ENCODE measurements around the gene CD8B. TPM values are rescaled to one million over a fixed set of nuclear protein-coding genes. Genes with fewer than 3 reads are reported as not detected.

Gene CD8B
- total and polyA plus RNA-seq, 2 donors (not counting 1 experiment from before 2014, with no cell fraction given), result not detected

GRCh38 chr2:86774862-86775261 lies 86.8 kb downstream of the CD8B start:
- Histone ChIP-seq H3K36me3 (ENCODE audit: control insufficient read depth, insufficient read depth, low read length) (no peaks in the 10 kb centered on the region), H3K27ac (ENCODE audit: insufficient read depth, low read length) (no peak overlapping the region)

GRCh38 chr2:86772611-86773010 lies 89.1 kb downstream of the CD8B start:
- no peaks in the 10 kb centered on the region for H4K20me1 ChIP-seq (ENCODE audit: control insufficient read depth, extremely low read depth, insufficient read depth, low read length)

More at GRCh38 chr2:86774862-86775261, 86.8 kb downstream of the CD8B start:
- Histone ChIP-seq H3K4me1 (ENCODE audit: control insufficient read depth, extremely low read depth, insufficient read depth, low read length) (no peaks in the 10 kb centered on the region), H3K4me2 (ENCODE audit: extremely low read depth, insufficient read depth, low read length) (no peak overlapping the region), H3K4me3 (replicated peaks in 1 of 4; ENCODE audit: control extremely low read depth in 1 of 4, insufficient read depth in 1 of 4, low read depth in 3 of 4, low read length in 4 of 4) (no peak overlapping the region), H3K79me2 (ENCODE audit: control insufficient read depth, insufficient read depth, low read length) (no peaks in the 10 kb centered on the region), H4K20me1 (ENCODE audit: control insufficient read depth, extremely low read depth, insufficient read depth, low read length) (no peaks in the 10 kb centered on the region), H3K27me3 (ENCODE audit: control insufficient read depth, insufficient read depth, low read length) (no peaks in the 10 kb centered on the region), H2AFZ (ENCODE audit: low read length) (no peak overlapping the region), H3K9ac (ENCODE audit: insufficient read depth, low read length) (no peak overlapping the region), H3K9me3 (ENCODE audit: control insufficient read depth, insufficient read depth, low read depth, low read length) (no peaks in the 10 kb centered on the region)
- no peak for DNase-seq (ENCODE audit: low read depth in 2 of 2)
- TF ChIP-seq EZH2 (IDR thresholded peaks at IDR 0.05; ENCODE audit: low read length, missing control alignments) (no peak), CTCF (conservative IDR thresholded peaks at IDR 0.05 in 1 of 2, IDR thresholded peaks at IDR 0.05 in 1 of 2; ENCODE audit: low read depth in 1 of 2, low read length in 2 of 2) (no peak)

GRCh38 chr2:86770816-86771301 lies 90.8 kb downstream of the CD8B start:
- no peaks in the 10 kb centered on the region for H3K79me2 ChIP-seq (ENCODE audit: control insufficient read depth, insufficient read depth, low read length)
- H3K4me2 ChIP-seq (ENCODE audit: extremely low read depth, insufficient read depth, low read length), result no peak overlapping the region
- no peak overlapping the region for H3K9ac ChIP-seq (ENCODE audit: insufficient read depth, low read length)
- no peaks in the 10 kb centered on the region for H3K36me3 ChIP-seq (ENCODE audit: control insufficient read depth, insufficient read depth, low read length)
- TF ChIP-seq CTCF (conservative IDR thresholded peaks at IDR 0.05 in 1 of 2, IDR thresholded peaks at IDR 0.05 in 1 of 2; ENCODE audit: low read depth in 1 of 2, low read length in 2 of 2) (no peak), EZH2 (IDR thresholded peaks at IDR 0.05; ENCODE audit: low read length, missing control alignments) (no peak)
- no peaks in the 10 kb centered on the region for H3K27me3 ChIP-seq (ENCODE audit: control insufficient read depth, insufficient read depth, low read length)
- H3K27ac ChIP-seq (ENCODE audit: insufficient read depth, low read length), result no peak overlapping the region
- H2AFZ ChIP-seq (ENCODE audit: low read length), result no peak overlapping the region
- H3K4me1 ChIP-seq (ENCODE audit: control insufficient read depth, extremely low read depth, insufficient read depth, low read length), result no peaks in the 10 kb centered on the region
- no peaks in the 10 kb centered on the region for H3K9me3 ChIP-seq (ENCODE audit: control insufficient read depth, insufficient read depth, low read depth, low read length)
- no peak for DNase-seq (ENCODE audit: low read depth in 2 of 2)
- H4K20me1 ChIP-seq (ENCODE audit: control insufficient read depth, extremely low read depth, insufficient read depth, low read length), result no peaks in the 10 kb centered on the region
- H3K4me3 ChIP-seq (replicated peaks in 1 of 4; ENCODE audit: control extremely low read depth in 1 of 4, insufficient read depth in 1 of 4, low read depth in 3 of 4, low read length in 4 of 4), result no peak overlapping the region

More at GRCh38 chr2:86772611-86773010, 89.1 kb downstream of the CD8B start:
- no peak overlapping the region for H3K4me3 ChIP-seq (replicated peaks in 1 of 4; ENCODE audit: control extremely low read depth in 1 of 4, insufficient read depth in 1 of 4, low read depth in 3 of 4, low read length in 4 of 4)
- no peaks in the 10 kb centered on the region for H3K79me2 ChIP-seq (ENCODE audit: control insufficient read depth, insufficient read depth, low read length)
- no peaks in the 10 kb centered on the region for H3K36me3 ChIP-seq (ENCODE audit: control insufficient read depth, insufficient read depth, low read length)
- no peaks in the 10 kb centered on the region for H3K4me1 ChIP-seq (ENCODE audit: control insufficient read depth, extremely low read depth, insufficient read depth, low read length)
- TF ChIP-seq CTCF (conservative IDR thresholded peaks at IDR 0.05 in 1 of 2, IDR thresholded peaks at IDR 0.05 in 1 of 2; ENCODE audit: low read depth in 1 of 2, low read length in 2 of 2) (no peak), EZH2 (IDR thresholded peaks at IDR 0.05; ENCODE audit: low read length, missing control alignments) (no peak)
- no peaks in the 10 kb centered on the region for H3K9me3 ChIP-seq (ENCODE audit: control insufficient read depth, insufficient read depth, low read depth, low read length)
- H3K27me3 ChIP-seq (ENCODE audit: control insufficient read depth, insufficient read depth, low read length), result no peaks in the 10 kb centered on the region
- H3K9ac ChIP-seq (ENCODE audit: insufficient read depth, low read length), result no peak overlapping the region
- no peak overlapping the region for H3K4me2 ChIP-seq (ENCODE audit: extremely low read depth, insufficient read depth, low read length)
- H2AFZ ChIP-seq (ENCODE audit: low read length), result no peak overlapping the region
- no peak overlapping the region for H3K27ac ChIP-seq (ENCODE audit: insufficient read depth, low read length)
- DNase-seq (ENCODE audit: low read depth in 2 of 2), result no peak
